ENCODE results near the gene SUMO3.

GRCh38 chr21:44799646-44800045 lies 18.2 kb downstream of the SUMO3 start:
- TF ChIP-seq EZH2 (IDR thresholded peaks at IDR 0.05; ENCODE audit: low read depth), result no peak
- no peak for TF ChIP-seq CTCF (conservative IDR thresholded peaks at IDR 0.05)

Data from PC-9 (cell line).